IPS-NIHi11 (cell line): ENCODE data around the gene CCDC107.
A peak's percentile ranks its signal among the peaks of the same experiment; 100 is the strongest.

Source experiments
- DNase-seq: peaks from one replicate; pipeline ENCODE4 v3.0.0; 2012; ENCODE audit warnings: mixed read lengths, low spot score

Gene CCDC107

DNA sequence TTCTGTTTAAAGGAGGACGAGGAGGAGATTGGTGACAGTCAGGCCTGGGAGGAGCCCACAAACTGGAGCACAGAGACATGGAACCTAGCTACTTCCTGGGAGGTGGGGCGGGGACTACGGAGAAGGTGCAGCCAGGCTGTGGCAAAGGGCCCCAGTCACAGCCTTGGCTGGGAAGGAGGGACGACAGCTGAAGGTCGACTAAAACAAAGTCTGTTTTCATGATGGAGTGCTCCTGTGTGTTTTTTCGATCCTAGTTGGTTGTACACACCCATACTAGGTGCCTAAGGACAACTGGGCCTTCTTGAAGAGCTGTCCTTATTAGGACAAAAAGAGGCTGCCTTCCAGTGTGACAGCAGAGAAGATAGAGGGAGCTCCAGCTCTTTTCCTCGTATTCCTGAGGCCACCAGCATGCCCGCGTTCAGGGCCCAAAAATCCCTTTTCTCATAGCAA is 2.9 kb downstream of the CCDC107 start:
- DNase-seq, result no peak

DNA sequence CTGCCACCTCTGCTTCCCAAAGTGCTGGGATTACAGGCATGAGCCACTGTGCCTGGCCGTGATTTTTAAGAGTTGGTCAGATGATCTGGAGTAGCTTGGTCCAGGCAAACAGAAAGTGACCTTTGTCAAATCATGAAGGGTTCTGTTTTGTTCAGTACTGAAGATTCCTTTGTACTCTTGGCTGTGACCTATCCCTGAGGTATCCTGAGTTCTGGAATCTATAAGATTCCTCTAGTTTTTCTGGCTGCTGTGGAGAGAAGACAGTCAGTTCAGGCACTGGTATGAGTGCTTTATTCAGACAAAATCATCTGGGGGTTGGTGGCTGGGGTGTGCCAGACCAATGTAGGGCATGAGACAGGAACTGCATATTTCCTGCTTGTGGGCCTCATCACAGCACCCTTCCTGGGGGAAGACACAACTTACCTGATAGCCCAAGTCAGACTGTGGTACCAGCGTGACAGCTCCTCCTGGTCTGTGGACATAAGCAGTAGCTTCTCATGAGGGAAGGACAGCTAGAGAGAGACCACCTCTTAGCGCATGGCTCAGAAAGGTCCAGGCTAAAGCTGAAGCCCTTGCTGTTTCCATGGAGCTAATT is 3.8 kb downstream of the CCDC107 start:
- DNase-seq, result no peak

DNA sequence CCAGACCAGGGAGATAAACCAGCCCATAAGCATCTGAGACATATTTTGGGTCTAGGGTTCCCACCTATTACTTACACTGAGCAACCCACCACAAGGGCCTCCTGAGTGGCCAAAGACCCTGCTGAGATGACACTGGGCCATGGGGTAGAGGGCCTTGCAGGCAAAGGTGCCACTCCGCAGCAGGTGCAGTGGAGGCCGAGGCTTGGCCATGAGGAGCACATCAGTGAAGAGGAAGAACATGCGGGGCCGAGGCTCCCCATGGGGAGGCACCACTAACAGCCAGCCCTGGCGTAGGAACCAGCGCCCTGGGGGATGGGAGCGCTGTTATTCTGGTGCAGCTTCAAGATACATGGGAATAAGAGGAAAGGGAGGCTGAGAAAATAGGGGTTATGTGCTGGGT is 4.3 kb downstream of the CCDC107 start:
- DNase-seq, result no peak

DNA sequence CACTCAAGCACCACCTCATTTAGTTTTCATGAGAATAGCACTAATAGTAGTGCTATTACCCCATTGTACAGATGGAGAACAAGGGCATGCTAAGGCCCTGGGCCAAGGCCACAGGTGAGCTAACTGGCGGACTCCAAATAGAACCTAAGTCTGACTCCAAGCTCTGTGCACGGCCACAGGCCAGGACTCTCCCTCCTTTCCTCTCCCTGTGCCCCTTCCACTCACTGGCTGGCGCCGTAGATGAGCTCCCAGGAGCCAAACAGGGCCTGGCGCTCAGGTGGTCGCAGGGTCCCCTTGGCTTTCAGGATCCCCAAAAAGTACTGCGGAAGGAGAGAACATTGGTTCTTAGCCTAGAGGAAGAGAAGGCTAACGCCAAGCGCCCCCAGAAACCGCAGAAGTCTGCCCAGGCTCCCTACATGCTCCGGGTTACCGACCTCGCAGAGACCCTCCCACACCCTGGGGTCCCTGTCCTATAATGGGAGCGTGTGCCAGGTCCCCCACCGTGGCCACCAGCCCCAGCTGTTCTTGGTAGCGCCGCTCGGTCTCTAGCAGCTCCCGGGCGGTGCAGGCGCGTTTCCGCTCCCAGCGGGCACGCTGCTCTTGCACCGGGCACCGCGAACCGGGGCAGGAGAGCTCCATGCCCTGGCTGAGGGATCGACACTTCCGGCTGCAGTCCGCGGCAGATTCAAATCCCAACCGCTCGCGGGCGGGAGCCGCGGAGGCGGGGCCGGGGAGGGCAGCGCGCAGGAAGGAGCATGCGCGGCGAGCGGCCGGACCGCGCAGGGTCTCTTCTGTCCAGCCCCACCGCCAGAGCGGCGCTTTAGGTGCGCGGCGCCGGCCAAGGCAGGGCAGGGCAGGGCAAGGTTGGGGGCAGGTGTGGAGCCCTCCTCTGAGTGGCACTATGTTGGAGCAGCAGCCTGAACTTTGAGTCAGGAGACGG is 6.7 kb downstream of the CCDC107 start, which contains the start of gene ARHGEF39:
ARHGEF39 (minus strand) TSS at position 665 of the 940 bp plus-strand sequence; CDS start at position 639, 26 bp downstream.
- DNase-seq, result peak; percentile 96

DNA sequence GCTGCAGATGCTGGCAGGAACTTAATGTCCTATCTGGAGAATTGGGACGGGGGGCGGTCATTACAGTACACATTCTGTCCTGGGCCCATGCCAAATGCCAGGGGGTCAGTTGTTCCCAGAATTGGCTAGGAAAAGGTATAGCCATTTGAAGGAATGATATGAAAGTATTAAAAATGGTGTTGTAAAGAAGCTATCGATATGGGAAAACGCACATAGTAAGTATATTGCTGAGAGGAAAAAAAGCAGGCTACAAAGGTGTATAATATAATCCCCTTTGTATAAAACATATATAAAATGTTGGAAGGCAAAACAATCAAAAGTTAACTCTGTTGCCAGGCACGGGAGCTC is 7.4 kb downstream of the CCDC107 start:
- no peak for DNase-seq

DNA sequence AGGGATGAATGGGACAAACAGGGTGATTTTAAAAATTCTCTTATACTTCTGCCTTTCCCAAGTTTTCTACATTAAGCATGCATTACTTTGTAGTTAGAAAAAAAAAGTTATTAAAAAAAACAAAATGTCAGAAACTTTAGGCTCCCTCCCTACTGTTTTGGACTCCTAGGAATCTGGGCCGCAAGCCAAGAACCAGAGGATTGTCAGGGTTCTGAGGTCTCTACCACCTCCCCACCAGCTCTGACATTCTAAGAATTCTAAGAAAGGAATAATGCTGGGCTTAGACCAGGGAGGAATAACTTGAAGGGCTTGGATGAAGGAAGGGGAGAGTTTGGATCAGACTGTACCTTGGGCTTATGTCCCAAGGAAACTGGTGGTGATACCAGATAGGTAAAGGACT is 8.0 kb downstream of the CCDC107 start:
- no peak for DNase-seq

DNA sequence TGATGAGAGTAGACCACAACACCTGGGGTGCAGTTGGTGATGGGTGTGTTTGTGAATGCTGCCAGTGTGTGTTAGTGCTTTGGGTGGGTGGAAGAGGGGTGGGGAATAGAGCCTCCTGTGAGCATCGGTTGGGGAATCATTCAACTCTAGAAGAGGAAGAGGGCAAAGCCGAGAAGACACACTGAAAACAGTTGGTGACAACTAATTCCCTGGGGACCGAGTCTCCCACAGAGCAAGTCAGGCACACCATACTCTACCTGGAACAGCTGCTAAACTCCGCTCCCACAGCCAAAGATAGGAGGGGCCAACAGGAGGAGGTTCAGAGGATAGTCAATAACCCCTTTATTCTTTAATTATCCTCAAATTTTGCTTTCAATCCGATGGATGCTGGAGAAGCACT is 8.5 kb downstream of the CCDC107 start:
- no peak for DNase-seq

DNA sequence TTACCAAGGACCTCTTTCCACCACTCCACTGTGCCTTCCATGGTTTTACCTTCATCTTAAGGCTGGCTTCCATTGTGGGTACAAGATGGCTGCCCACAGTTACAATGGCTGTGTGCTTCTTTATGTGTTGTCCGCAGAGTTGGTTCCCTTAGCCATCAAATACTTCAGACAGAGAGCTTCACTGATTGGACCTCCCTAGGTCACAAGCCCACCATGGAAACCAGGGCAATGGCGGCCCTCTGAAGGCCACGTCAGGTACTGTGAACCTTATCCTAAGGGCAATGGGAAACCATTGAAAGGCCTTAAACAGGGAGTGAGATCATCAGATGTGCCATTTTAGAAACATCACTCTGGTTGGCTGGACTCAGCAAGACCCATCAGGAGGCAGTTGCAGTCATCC is 9.8 kb downstream of the CCDC107 start:
- no peak for DNase-seq

DNA sequence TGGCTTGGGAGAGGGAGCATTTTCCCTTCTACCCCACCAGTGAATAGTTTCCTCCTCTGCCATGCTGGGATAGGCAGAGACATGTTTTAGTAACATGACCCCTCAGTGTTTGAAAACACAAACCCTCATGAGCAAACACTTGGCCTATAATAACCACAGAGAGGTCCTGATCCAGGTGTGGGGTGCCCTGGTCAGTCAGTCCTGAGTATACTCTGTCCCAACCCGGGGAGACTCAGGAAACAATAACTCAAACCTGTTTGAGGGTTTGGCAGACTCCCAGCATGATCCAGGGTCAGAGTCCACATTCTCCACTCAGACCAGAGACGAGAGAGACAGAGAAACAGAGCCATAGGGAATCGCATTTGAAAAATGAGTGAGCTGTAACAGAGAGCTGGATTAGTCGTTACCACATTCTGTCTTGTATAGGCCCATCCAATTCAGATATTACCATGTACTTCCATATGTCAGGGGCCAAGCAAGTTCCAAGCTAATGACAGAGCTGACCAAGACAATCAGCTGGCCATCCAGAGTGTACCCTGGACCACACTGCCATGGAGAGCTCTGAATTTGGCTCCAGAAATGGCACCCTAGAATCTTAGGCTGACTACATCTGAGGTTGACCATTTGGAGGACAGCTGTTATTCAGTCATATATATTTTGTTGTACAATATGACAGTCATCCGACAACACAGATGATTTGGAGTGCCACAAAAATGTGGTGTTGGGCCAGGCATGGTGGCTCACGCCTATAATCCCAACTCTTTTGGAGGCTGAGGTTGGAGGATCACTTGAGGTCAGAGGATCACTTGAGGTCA is 11.4 kb downstream of the CCDC107 start:
- DNase-seq, result no peak

DNA sequence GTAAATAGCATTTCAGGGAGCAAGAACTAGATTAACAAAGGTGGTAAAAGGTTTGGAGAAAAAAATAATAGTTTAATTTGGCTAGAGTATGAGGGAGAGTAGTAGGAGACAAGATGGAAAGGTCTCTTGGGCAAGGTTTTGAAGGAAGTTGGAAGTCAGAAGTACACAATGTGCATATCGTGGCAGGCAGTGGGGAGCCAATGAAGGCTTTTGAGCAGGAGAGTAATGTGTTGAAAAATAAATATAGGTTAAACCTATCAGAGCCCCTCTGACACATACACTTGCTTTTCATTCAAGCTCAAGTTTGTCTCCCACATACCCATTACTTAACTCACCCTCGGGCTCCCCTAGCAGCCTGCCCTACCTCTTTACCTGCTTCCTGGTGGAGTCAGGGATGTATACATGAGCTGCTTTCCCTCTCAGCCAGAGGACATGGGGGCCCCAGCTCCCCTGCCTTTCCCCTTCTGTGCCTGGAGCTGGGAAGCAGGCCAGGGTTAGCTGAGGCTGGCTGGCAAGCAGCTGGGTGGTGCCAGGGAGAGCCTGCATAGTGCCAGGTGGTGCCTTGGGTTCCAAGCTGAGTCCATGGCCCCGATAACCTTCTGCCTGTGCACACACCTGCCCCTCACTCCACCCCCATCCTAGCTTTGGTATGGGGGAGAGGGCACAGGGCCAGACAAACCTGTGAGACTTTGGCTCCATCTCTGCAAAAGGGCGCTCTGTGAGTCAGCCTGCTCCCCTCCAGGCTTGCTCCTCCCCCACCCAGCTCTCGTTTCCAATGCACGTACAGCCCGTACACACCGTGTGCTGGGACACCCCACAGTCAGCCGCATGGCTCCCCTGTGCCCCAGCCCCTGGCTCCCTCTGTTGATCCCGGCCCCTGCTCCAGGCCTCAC is 15.3 kb downstream of the CCDC107 start, which contains the start of gene CA9:
CA9 (plus strand) TSS at position 797 of the 893 bp plus-strand sequence; CDS start at position 829, 32 bp downstream.
- no peak for DNase-seq

DNA sequence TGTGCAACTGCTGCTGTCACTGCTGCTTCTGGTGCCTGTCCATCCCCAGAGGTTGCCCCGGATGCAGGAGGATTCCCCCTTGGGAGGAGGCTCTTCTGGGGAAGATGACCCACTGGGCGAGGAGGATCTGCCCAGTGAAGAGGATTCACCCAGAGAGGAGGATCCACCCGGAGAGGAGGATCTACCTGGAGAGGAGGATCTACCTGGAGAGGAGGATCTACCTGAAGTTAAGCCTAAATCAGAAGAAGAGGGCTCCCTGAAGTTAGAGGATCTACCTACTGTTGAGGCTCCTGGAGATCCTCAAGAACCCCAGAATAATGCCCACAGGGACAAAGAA is 15.9 kb downstream of the CCDC107 start:
- DNase-seq, result no peak

DNA sequence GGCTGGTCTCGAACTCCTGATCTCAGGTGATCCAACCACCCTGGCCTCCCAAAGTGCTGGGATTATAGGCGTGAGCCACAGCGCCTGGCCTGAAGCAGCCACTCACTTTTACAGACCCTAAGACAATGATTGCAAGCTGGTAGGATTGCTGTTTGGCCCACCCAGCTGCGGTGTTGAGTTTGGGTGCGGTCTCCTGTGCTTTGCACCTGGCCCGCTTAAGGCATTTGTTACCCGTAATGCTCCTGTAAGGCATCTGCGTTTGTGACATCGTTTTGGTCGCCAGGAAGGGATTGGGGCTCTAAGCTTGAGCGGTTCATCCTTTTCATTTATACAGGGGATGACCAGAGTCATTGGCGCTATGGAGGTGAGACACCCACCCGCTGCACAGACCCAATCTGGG is 17.1 kb downstream of the CCDC107 start:
- no peak for DNase-seq

DNA sequence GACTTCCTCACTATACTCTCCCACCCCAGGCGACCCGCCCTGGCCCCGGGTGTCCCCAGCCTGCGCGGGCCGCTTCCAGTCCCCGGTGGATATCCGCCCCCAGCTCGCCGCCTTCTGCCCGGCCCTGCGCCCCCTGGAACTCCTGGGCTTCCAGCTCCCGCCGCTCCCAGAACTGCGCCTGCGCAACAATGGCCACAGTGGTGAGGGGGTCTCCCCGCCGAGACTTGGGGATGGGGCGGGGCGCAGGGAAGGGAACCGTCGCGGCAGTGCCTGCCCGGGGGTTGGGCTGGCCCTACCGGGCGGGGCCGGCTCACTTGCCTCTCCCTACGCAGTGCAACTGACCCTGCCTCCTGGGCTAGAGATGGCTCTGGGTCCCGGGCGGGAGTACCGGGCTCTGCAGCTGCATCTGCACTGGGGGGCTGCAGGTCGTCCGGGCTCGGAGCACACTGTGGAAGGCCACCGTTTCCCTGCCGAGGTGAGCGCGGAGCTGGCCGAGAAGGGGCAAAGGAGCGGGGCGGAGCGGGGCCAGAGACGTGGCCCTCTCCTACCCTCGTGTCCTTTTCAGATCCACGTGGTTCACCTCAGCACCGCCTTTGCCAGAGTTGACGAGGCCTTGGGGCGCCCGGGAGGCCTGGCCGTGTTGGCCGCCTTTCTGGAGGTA is 17.8 kb downstream of the CCDC107 start:
- peak; percentile 95 for DNase-seq

DNA sequence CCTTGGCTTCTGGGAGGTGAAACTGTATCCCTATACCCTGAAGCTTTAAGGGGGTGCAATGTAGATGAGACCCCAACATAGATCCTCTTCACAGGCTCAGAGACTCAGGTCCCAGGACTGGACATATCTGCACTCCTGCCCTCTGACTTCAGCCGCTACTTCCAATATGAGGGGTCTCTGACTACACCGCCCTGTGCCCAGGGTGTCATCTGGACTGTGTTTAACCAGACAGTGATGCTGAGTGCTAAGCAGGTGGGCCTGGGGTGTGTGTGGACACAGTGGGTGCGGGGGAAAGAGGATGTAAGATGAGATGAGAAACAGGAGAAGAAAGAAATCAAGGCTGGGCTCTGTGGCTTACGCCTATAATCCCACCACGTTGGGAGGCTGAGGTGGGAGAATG is 21.0 kb downstream of the CCDC107 start:
- no peak for DNase-seq

DNA sequence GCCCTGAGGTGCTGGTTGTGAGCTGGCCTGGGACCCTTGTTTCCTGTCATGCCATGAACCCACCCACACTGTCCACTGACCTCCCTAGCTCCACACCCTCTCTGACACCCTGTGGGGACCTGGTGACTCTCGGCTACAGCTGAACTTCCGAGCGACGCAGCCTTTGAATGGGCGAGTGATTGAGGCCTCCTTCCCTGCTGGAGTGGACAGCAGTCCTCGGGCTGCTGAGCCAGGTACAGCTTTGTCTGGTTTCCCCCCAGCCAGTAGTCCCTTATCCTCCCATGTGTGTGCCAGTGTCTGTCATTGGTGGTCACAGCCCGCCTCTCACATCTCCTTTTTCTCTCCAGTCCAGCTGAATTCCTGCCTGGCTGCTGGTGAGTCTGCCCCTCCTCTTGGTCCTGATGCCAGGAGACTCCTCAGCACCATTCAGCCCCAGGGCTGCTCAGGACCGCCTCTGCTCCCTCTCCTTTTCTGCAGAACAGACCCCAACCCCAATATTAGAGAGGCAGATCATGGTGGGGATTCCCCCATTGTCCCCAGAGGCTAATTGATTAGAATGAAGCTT is 21.8 kb downstream of the CCDC107 start:
- DNase-seq, result no peak

DNA sequence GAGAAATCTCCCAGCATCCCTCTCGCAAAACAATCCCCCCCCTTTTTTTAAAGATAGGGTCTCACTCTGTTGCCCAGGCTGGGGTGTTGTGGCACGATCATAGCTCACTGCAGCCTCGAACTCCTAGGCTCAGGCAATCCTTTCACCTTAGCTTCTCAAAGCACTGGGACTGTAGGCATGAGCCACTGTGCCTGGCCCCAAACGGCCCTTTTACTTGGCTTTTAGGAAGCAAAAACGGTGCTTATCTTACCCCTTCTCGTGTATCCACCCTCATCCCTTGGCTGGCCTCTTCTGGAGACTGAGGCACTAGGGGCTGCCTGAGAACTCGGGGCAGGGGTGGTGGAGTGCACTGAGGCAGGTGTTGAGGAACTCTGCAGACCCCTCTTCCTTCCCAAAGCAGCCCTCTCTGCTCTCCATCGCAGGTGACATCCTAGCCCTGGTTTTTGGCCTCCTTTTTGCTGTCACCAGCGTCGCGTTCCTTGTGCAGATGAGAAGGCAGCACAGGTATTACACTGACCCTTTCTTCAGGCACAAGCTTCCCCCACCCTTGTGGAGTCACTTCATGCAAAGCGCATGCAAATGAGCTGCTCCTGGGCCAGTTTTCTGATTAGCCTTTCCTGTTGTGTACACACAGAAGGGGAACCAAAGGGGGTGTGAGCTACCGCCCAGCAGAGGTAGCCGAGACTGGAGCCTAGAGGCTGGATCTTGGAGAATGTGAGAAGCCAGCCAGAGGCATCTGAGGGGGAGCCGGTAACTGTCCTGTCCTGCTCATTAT is 22.4 kb downstream of the CCDC107 start:
- DNase-seq, result peak; percentile 58

DNA sequence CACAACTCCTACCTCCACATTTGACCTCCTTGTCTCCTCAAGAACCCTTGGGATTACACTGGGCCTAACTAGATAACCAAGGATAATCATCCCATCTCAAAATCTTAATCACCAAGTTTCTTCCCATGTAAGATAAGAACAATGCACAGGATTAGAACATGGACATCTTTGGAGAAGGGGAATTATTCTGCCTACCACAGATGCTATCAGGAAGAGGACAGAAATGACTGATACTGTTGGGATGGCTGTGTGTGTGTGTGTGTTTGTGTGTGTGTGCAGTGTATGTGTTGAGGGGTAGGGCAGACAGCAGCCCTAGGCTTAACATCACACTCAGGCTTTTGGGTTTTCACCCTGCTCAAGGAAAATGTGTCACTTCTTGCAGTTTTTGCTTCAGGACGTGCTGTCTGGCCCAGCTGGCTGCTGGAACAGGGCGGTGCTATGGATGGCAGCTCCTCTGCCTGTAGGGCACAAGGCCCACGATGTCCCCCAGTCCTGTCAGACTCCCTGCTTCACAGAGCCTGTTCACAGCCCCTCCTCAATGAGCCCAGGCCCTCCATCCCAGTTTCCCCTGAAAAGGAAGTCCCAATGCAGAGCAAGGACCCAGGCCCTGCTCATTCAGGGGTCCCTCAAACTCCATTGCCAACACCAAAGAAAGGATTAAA is 23.4 kb downstream of the CCDC107 start:
- DNase-seq, result no peak

DNA sequence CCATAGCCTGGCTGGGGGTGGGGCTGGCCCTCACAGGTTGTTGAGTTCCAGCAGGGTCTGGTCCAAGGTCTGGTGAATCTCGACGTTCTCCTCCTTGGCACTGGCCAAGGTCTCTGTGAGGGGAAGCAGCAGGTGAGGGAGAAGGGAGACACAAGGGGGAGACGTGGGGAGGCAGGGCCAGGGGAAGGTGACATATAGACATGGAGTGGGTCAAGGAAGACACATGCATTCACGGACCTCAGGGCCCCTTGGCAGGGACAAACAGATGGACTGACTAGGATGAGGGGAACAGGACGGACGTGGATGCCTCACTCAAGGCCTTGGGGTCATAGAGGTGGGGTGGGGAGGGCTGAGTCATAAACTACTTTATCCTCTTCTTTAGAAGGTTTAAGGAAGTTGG is 24.0 kb downstream of the CCDC107 start:
- no peak for DNase-seq
